Activated T-helper 1 cell treated with anti-CD3 and anti-CD28 coated beads, Interleukin-2, amount 50 U/mL, for 16 hours (primary cell): ENCODE measurements around the gene SND1.
A peak's percentile ranks its signal among the peaks of the same experiment; 100 is the strongest.

Source experiments
- DNase-seq, 2 donors: peaks; one replicate each; pipeline ENCODE4 v3.0.0-alpha.2; 2020; ENCODE audit warnings: low read depth in 1 of 2, low spot score in 1 of 2

Gene SND1

DNA sequence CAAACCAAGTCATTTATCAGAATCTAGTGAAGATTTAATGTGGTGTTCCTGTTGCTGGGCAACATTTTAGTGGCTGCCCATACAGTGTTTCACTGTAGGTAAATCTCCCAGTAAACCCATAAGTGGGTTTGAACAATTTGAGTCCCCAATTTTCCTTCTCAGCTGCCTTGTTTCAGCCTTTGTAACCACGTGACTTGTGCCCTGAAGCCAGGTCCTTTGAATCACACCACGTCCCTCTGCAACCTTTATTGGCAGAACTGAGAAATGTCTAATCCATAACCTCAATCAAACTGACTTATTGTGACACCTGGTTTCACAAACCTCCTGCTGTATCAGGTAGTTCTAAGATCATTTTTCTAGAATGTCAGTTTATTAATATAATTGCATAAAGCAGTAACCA is 30.1 kb downstream of the SND1 start:
- no peak for DNase-seq

DNA sequence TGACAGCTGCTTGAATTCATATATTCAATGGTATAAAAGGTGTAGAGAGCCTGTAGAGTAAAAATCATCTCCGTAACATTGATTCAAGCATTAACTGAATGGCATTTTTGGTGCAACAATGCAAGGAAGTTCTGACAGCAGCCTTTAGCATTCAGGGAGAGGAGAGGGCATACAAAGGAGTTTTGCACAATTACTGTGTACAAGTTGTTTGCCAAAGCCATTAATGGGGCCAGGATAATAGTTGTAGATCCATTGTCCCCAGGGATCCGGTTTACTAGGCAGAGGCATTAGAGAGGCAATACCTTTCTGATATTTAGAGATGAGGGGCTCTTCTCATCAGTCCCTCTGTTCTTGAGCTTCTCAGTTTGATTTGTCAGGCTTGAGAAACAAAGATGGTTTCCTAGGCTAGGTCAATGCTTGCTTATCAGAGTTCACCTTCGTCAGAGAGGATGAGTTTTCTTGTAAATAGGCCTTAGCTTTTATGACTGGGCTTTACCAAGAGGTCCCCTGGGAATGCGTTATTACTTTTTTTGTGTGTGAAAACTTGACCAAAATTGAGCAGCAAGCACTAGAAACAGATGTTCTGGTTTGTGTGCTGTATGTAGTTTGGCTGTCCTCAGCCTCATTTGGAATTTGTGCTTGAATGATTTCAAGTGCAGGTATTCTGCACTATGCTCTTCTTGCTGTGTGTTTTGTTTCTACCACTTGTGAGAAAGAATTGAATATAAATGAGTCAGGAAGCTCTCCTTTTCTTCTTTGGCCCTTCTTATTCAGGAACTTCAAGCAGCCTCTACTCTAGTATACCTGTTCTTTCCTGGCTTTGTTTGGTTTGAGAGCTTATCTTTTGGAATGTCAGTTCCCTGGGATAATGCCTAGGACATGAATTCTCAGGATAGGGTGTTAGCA is 32.0 kb downstream of the SND1 start:
- no peak for DNase-seq

DNA sequence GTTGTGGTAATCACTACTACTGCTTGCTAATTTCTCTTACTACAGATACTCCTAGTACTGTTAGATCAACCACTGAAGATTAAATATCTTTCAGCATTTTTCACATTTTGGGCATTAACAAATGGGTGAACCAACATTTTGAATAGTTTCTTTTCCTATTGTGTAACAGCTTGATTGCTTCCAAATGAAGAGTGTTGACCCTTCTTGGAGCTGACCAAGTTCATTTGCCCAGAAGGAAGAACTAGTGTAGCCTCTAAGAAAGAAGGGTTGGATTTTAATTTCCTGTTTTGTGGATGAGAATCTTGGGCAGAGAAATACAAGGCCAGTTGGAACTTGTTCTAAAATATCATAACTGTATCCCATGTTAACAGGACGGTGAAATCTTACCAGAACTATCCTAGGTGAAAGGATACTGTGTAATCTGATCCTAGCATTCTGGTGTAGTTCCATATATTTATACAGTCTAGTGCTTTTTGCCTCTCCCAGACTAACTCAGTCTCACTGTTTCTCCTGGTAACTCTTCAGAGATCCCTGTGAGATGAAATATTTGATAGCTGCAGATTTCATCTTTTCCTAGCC is 37.3 kb downstream of the SND1 start:
- DNase-seq: no peak

DNA sequence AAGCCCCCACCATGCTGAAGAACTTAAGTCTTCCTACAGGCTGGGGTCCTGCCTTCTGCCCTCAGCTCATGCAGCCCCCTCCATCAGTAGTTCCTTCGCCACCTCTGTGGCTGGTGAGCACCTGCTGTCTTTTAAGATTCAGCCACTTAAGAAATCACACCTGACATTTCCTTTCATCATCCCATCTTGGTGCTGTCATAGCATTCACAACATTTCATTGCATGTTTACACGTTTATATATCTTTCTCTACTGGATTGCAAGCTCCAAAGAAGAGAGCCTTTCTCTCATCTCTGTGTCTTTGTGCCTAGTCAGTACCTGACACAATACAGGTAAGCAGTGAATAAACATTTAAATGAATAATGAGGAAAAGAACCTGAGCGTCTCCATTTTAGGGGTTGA is 38.3 kb downstream of the SND1 start:
- DNase-seq: no peak

DNA sequence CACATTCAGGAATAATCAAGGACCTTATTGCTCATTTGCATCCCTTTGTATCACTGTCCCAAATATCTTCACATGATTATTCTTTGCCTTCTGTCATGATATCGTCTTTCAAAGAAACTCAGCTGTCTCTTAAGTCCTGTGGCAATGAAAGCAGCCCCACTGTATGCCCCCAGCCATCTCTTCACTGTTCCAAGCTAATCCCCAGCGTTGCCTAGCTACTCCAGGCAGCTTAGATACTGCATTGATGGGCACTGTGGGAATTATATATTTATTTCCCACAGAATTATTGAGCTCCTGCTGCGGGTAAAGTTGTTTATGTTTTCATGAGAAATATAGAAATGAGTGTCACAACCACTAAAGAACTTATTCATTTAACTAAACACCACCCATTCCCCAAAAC is 38.8 kb downstream of the SND1 start:
- DNase-seq: no peak

DNA sequence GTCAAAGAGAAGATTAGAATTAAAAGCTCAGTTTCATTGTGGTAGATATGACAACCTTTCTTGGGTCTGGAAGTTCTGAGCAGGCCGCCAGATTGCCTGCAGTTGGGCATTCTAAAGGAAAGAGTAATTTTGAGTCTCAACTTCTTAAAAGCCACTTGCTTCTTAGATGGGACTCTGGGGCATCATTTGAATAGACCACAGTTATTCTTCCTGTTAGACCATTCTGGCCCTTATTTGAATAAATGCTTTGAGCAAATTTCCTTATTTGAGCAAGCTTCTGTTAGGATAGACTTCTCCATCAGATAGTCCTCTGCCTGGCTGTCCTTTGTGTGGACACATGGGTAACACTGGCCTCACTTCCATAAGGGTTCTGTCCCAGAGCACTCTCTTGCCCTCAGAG is 40.2 kb downstream of the SND1 start:
- DNase-seq: no peak

DNA sequence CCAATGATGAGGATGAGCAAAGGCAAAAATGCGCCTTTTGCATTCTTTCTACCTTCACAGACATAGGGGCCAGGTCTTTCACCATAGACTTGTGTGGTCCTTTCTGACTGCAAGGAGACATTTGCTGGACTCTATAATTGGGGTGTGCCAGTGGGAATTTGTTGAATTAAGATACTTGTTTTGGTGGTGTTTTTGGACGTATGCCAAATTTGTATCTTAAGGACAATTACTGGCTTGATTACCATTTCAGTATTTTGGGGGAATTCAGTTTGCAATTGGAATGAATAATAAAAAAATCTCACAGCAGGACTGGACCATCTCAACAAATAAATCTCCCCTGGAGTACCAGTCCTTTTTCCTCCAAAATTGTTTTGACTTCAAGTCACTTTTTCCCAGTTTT is 47.9 kb downstream of the SND1 start:
- DNase-seq: no peak

DNA sequence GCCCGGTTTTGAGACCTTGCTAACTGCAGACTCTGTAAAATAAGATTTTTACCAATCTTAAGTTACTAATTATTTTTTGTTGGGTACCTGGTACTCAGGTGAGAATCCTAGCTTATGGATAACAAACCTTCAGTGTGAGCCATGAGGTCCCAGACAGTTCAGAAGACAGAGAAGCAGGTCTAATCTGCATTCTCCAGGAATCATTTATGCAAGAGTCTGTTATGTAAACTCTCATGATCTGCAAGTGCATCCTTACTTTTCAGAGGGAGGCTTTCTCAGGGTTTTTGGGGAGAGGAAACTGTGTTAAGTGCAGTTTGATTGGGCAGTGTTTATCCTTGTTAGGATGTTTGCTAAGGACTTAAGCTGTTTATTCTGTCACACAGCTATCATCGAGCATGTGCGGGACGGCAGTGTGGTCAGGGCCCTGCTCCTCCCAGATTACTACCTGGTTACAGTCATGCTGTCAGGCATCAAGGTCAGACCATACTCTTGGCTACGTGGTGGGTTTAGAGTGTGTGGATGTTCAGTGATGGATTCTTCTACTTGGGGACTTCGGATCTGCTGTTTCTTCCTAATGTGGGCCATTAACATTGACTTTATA is 50.2 kb downstream of the SND1 start:
- no peak for DNase-seq

DNA sequence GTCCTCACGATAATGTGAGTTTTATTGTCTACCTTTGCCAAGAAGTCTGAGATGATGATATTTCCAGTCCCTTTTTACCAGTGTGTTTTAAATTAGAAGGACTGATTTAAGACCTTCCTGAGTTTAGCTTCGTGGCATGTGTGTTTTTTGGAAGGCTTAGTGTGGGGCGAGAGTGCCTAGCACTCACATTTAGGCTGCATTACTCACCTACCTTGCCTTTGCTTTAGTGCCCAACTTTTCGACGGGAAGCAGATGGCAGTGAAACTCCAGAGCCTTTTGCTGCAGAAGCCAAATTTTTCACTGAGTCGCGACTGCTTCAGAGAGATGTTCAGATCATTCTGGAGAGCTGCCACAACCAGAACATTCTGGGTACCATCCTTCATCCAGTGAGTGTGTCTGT is 50.9 kb downstream of the SND1 start:
- no peak for DNase-seq

DNA sequence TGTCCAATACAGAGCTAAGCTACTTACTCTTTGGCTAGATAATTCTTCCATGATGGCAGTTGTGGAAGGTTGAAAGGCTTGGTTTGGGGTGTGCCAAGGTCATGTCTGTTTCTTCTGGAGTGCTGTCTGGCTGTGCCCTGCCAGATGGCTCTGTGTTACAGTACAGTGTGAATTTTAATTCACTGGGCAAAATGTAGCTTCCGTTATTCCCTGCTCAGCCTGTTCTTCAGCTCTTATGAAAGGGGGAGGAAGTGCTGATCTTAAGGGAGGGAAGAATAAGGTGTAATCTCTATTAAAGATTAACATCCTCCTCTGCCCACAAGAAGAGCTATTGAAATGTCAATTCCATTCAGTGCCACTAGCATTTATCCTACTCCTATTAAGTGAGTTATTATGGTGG is 52.2 kb downstream of the SND1 start:
- DNase-seq: no peak

DNA sequence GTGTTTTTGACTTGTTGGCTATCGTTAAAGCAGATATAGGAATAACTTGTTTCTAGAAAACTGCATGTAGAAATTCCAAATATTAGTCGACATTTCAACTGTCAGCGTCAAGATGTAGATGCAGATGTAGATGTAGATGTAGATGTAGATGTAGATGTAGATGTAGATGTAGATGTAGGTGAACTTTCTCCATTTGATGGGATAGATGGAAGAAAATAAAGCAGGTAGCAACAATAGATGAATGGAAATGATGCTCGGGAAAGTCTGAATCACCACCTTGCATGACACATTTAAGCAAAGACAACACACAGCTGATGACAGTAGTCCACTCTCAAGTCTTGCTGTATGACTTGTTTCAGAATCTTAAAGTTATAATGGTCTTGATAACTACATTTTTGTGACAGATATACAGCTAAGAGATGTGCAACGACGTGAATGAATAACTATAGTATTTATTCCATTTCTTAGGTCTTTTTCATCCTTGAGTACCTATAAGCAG is 53.5 kb downstream of the SND1 start:
- no peak for DNase-seq

DNA sequence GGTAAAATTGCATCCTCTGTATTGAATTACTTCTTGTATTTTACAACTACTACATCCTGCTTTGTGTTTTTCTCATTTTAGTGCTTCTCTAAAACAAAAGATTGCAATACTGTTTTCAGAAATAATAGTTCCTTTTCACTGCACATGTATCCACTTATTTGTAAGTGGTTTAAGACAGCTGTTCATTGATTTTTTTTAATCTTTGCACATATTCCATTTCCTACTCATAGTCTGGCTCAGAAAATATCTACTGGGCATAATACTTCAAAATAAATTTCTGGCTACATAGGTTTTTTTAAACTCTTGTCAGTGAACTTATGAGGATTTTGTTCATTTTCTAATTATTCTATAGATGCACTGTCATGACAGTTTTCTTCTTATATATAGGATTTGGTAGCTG is 54.8 kb downstream of the SND1 start:
- DNase-seq: no peak

DNA sequence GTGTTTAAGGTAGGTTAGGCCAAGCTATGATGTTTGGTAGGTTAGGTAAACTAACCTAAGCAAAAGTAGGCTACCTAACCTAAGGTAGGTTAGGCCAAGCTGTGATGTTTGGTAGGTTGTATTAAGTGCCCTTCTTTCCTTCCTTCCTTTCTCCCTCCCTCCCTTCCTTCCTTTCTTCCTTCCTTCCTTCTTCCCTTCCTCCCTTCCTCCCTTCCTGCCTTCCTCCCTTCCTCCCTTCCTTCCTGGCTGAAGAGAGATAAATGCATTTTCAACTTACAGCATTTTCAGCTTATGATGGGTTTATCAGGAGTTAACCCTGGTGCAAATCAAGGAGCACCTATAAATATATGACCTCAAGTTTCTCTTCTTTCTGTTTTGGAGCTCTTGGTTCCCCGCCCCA is 56.2 kb downstream of the SND1 start:
- DNase-seq: no peak

DNA sequence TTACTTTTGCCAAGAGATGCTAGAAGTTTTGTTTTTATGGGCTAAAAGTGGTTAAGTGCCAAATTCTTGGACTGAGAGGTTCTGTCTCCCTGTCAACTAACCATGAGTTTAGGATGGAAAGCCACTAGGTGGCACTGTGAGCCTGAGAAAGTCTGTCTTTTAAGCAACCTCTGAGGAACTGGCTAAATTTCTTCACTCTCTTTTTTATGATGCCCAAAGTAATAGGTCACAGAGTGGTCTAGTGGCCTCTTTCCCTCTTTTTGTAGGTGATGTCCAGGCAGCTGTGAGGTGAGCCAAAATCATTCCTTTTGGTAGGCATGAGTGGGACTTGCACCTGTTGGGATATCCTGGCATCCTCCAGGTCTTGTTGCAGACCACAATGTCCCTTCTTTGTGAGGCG is 56.8 kb downstream of the SND1 start:
- peak; percentile 23 to 29 for DNase-seq

DNA sequence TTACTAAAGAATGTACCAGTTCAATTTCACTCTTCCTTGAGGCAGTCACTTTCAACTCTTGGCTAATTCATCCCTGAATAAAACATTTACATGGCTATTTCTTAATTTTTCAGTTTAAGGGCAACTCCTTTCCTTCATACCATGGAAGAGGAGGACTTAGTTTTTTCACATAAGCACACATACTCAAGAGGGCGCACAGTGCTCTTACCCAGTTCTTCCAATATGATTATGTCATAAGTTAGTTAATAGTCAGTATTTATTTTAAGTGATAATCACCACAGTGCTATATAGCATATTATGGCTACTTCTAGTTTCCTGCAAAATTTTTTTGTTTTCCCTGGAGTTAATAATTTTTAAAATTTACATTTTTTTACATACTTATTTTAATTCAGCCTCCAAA is 58.6 kb downstream of the SND1 start:
- DNase-seq: no peak

DNA sequence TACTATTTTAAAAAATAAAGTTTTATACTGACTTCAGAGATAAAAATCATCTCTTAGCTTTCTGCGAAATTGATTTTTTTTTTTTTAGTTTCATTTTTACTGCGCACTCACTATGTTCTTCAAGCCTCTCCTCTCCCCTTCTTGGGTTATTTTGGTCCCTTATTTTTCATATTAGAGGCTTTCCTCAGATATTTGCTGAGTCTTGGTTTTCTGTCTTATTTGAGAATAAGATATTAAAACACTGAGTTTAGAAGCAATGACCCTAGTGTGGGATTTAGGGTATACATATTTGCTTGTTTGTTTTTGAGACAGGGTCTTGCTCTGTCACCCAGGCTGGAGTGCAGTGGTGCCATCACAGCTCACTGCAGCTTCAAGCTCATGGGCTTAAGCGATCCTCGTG is 59.9 kb downstream of the SND1 start:
- no peak for DNase-seq

DNA sequence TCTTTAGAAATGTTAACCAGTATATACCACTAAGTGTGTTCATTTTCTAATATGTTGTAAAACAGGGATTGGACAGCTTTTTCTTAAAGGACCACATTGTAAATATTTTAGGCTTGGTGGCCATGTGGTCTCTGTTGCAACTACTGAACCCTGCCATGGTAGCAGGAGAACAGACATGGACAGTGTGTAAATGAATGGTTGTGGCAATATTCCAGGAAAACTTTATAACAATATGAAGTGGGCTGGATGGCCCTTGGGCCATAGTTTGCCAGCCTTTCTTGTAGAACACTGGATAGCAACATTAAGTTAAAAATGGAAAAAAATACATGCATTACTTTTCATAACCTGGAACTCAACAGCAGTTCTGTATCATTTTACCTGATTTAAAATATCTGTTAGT is 61.0 kb downstream of the SND1 start:
- DNase-seq: no peak

DNA sequence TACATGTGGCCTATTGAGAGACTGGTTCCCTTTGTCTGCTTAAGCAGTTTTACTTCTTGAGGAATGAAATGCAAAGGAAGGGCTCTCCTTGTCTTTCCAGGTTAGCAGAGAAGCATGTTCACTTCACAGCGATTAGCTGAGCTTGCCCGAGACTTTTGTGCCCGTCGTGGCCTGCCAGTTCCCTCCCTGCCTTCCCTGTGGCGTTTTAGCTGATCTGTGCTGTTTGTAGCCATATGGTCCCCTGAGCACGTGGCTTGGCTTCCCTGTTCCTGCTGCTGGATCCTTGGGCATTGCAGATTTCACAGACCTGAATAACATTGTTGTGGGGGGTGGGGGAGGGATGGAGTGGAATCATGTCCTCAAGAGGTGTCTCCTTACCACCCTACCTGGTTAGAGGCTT is 61.8 kb downstream of the SND1 start:
- DNase-seq: no peak

DNA sequence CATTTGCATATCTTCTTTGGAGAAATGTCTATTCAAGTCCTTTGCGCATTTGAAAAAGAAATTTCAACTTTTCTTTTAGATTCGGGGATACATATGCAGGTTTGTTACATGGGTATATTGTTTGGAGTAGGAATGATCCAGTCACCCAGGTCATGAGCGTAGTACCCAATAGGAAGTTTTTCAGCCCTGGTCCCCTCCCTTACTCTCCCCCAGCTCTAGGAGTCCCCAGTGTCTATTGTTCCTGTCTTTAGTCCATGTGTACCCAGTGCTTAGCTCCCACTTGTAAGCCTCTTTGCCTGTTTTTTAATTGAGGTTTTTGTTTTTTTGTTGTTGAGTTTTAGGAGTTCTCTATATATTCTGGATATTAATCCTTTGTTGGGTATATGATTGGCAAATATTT is 63.3 kb downstream of the SND1 start:
- DNase-seq: no peak

DNA sequence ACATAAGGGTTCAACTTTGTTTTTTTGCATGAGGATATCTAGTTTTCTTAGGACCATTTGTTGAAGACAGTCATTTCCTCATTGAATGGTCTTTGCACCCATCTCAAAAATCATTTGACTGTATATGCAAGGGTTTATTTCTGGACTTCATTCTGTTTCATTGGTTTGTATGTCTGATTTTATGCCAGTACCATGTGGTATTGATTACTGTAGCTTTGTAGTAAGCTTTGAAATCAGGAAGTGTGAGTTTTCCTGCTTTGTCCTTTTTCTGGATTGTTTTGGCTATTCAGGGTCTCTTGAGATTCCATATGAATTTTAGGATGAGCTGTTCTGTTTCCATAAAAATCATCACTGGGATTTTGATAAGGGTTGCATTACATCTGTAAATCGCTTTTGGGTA is 63.9 kb downstream of the SND1 start:
- no peak for DNase-seq

DNA sequence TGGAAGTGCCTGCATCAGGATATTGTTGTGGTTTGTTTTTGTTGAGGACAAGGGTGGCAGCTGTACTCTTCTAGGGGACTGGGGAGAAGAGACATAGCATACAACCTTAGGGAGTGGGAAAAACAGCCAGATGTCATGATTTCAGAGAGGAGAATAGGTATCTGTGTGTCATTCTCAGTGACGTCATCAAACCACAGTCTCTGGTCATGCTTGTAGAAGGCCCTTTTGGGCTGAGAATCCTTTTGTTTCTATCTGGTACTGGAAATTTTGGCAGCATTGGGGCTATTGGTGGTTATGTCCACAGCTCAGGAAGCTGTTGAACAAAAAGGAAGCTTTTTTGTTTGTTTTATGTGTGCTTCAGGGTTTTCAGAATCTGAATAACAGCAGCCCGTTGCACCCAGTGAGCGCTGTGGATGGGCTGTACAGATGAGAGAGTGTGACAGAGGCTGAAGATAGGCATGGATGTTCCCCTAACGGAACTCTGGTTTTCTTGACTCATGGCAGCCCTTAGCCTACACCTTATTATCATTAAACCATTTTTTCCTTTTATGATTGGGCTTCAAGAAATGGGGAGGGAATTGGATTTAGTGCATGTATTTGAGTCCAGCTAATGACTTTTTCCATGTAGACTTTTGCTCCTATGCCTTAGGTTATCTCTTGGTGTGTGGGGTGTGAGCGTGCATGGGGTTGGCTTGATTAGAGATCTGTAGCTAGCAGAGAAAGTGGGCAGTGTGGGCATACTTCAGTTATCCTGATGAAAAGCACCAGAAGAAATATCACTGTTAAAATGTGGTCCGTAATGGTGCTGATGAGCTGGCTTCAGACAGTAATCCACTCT is 65.7 kb downstream of the SND1 start:
- no peak for DNase-seq

DNA sequence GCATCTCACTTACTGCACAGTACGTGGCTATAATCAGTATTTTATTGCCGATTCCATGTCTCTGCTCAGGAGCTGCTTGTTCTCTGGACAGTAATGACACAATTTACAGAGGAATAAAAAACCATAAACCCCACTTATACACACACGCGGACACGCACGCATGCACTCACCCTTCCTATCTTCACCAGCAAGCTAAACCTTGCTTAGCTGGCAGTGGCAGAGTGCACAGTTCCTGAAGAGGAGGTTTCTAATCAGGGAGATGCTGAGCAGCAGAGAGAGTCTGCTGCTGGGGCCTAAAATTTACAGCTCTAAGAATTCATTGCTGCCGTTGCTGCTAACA is 66.3 kb downstream of the SND1 start:
- DNase-seq: no peak
